ENCODE results near the gene B3GNT3.

Gene B3GNT3

DNA sequence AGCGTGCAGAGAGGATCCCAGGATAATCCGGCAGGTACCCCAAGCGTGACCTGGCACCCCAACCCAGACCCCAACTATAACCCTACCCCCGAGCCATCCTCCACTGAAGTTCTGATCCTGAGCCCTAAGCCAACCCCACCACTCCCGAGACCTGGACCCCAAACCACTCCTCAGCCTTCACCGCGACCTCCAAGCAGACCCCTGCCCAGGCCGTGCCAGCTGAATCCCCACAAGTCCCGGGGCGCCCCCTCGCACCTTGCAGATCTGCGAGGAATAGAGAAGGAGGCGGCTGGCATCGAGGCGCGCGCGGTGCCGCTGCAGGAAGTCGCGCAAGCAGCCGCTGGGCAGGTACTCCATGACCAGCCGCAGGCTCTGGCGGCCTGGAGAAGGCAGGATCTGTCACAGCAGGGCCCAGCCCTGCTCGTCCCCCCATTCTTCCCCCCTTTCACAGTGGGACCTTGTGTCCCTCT is 36.5 kb downstream of the B3GNT3 start:
- in situ Hi-C loops (cut with MboI; ENCODE audit: low sequenced_read_pairs): no loop called here

DNA sequence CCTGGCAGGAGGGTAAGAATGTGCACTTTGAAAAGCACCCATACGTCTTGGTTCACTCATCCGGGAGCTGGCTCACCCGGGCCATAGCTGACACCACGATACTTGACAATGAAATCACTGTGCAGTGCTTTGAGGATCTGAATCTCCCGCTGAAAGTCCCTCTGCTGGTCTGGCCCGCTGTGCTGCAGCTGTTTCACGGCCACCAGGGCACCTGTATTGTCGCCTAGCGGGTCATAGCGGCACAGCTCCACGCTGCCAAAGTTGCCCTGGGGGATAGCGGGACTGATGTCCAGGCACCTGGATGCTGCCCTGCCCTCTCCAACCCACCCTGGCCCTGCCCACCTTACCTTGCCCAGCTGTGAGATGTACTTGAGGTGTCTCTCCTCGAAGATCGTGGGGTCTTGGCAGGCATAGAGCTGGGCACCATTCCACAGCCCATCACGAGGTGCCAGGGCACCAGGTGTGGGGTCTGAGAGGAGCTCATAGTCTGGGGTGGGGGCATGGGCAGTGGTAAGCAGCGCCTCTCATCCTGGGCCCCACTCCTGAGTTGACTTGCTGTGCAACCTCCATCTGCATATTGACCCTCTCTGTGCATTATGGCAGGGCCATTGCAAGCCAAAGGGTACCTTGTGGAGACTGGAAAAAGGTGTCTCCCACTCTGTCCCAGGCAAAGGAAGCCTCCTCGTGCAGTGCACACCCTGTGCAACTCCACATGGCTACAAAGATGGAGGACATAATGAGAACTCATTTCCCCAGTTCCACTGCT is 37.7 kb downstream of the B3GNT3 start:
- in situ Hi-C loops (cut with MboI; ENCODE audit: low sequenced_read_pairs): no loop called here

DNA sequence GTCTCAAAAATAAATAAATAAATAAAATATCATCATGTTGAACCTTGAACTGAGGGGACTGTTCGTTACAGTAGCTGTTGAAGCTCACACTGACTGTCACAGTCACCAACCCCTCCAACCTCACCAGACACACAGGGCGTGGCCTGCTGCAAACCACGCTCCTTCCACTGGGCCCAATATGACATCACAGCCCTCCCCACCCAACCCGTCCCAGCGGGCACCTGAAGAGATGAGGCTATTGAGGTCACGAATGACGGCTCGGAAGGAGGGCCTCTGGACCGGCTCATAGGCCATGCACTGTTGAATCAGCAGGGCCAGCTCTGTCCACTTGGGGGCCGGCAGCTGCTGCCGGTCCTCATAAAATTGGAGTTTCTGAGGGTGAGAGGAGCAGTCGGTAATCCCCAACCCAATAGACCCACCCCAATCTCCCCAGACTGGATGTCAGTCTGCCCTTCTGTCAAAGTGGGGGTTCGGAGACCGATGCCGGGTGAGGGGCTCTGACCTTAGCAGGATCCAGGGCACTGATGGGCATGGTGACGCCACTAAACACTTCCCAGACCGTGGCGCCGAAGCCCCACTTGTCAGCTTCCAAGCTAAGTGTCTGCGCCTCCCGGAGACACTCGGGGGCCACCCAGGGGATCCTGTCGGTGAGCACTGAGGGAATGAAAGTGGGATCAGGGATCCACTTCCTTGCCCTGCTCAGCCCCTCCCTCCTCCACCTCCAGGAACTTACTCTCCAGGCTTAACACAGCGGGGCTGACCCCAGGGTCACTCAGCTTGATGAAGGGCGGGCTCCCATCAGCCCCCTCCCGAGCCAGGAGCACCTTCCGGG is 39.6 kb downstream of the B3GNT3 start:
- in situ Hi-C loops (cut with MboI; ENCODE audit: low sequenced_read_pairs): no loop called here

- in situ Hi-C loops (cut with MboI; ENCODE audit: low sequenced_read_pairs): no loop called here
These were observed 40.5 kb downstream of the B3GNT3 start for GRCh38 chr19:17835182-17836006.

DNA sequence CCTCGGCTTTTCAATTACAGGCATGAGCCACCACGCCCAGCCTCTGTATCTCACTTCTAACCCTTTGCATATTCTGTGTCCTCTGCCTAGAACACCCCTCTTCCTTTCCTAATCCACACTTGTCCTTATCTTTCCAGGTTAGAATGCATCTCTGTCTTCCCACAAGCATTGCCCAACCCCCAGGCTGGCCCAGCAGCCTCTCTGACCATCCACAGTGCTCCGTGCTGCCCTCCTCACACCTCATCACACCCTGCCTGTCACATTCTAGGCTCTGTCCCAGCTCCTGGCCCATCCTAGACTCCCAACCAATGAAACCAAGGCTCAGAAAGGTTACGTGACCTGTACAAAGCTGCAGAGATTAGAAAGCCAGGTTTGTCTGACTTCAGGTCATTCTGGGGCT is 41.6 kb downstream of the B3GNT3 start:
- in situ Hi-C loops (cut with MboI; ENCODE audit: low sequenced_read_pairs): no loop called here

DNA sequence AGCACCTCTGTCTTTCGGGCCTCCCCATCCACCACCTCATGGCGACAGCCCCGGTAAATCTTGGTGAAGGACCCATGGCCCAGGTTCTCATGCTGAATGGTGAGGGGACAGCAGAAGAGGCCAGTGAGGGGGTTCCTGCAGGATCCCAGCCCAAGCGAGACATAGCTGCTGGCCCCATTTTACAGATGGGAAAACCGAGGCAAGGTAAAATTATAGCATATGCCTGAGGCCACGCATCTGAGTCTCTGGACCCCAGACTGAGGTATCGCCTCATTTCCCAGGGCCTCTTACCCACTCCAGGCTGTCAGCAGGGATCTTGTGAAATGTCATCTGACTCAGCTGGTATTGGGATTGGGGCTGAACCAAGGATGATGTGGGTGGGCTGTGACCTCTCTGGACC is 43.0 kb downstream of the B3GNT3 start:
- in situ Hi-C loops (cut with MboI; ENCODE audit: low sequenced_read_pairs): no loop called here

GRCh38 chr19:17840019-17840418 is 45.1 kb downstream of the B3GNT3 start:
- in situ Hi-C loops (cut with MboI; ENCODE audit: low sequenced_read_pairs): no loop called here

GRCh38 chr19:17841371-17841809 is 46.5 kb downstream of the B3GNT3 start:
- in situ Hi-C loops (cut with MboI; ENCODE audit: low sequenced_read_pairs): no loop called here

GRCh38 chr19:17841810-17842662 is 47.1 kb downstream of the B3GNT3 start:
- in situ Hi-C loops (cut with MboI; ENCODE audit: low sequenced_read_pairs): no loop called here

DNA sequence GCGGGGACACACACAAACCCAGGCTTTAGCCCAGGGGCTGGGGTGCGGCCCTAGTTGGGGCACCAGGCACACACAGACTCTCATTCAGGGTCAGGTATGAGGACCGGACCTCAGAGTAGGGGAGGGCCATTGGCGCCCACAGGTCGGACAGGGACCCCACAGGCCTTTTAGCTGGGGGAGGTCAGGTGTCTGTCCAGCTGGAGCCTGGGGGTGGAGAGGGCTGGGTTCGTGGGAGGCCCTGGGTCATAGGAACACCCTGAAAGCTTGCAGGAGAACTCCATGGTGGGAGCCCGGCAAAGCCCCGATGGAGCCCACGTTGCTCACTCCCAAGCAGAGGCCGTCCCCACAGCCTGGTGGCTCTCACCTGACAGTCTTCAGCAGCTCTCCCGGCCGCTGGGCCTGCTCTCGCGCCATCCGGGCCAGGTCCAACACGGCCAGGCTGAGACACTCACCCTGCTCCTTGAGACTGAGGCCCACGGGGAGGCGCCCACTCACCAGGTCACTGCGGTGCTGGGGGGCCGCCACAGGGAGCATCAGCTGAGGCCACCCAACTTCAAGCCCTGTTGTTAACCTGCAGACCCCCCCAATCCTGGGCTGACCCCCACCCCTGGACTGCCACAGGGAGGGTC is 47.8 kb downstream of the B3GNT3 start:
- in situ Hi-C loops (cut with MboI; ENCODE audit: low sequenced_read_pairs): no loop called here

- in situ Hi-C loops (cut with MboI; ENCODE audit: low sequenced_read_pairs): no loop called here
These were observed 48.4 kb downstream of the B3GNT3 start for GRCh38 chr19:17843292-17843827.

- in situ Hi-C loops (cut with MboI; ENCODE audit: low sequenced_read_pairs): no loop called here
These were observed 49.1 kb downstream of the B3GNT3 start for GRCh38 chr19:17843908-17844490.

- in situ Hi-C loops (cut with MboI; ENCODE audit: low sequenced_read_pairs): no loop called here
These were observed 51.2 kb downstream of the B3GNT3 start for GRCh38 chr19:17846146-17846545.

DNA sequence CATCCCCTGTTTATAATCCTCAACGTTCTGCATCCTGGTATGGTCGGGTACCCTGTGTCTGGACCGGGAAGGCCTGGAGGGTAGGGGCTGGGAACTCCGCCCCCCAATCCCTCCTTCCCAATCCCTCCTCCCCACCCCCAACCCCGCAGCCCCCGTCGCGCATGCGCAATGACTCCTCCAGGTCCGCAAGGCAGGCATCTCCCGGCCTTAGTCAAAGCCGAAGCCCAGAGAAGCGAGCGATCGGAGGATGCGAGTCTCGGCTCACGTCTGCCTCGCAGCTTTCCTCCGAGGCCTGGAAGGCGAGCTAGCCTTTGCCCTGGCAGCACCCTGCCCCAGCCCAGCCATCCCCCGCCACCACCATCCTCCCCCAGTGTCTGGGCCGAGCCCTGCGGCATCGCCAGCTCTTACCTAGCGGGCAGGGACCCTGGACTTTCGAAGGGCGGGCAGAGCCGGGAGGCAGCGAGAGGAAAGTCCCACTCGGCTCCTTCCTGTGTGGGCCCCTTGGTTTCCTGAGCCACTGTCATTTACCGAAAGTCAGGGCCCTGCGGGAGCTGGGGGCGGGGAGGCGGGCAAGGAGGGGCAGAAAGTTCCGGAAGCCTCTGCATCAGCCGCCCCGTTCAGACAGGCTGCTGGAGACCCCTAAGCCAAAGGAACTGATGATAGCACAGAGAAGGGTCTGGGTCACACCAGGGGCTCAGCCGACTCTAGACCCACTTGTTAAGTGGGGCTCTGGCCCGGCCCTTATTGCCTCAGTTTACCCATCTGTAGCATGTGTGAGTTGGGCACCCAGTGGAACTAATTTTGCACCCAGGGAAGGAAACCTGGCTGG is 52.8 kb downstream of the B3GNT3 start, which contains the start of gene JAK3:
Gene JAK3, minus strand, starts transcription at position 445 of the 829 bp plus-strand sequence. CDS start 3,565 bp downstream, outside the sequence.
- in situ Hi-C loops (cut with MboI; ENCODE audit: low sequenced_read_pairs): no loop called here

GRCh38 chr19:17848595-17849292 is 53.8 kb downstream of the B3GNT3 start:
- in situ Hi-C loops (cut with MboI; ENCODE audit: low sequenced_read_pairs): no loop called here

DNA sequence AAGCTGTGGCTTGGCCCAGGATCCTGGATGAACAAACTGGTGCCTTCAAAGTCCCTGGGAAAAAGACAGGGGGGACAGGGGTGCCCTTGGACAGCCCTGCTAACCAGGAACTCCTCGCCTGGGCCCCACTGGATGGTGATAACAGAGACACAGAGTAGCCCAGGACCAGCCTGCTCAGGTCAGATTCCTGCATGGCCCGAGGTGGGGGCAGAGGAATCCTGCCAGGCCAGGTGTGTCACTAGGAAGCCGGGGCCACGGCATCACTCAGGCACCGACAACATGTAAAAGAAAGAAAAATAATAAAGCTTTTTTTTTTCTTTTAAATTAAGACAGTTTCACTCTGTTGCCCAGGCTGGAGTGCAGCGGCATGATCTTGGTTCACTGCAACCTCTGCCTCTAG is 59.1 kb downstream of the B3GNT3 start:
- in situ Hi-C loops (cut with MboI; ENCODE audit: low sequenced_read_pairs): no loop called here
